GM21529 (cell line): Measurements from ENCODE around the gene ATP6V1E1.

Experiments used
- ATAC-seq: cut with Tn5 transposase; IDR thresholded peaks from one replicate; pipeline ENCODE4 v1.9.1; 2021; ENCODE audit not compliant: unreplicated experiment

The ATP6V1E1 gene

GRCh38 chr22:17634696-17635095 is 6.1 kb upstream of the ATP6V1E1 start:
- no peak for ATAC-seq

- no peak for ATAC-seq
Observed at GRCh38 chr22:17633998-17634323, 5.4 kb upstream of the ATP6V1E1 start.

- ATAC-seq: no peak
Observed at GRCh38 chr22:17633217-17633997, 4.9 kb upstream of the ATP6V1E1 start.

GRCh38 chr22:17631076-17631565 is 2.6 kb upstream of the ATP6V1E1 start:
- ATAC-seq: no peak

- ATAC-seq: no peak
Observed at GRCh38 chr22:17629641-17630040, 1.1 kb upstream of the ATP6V1E1 start.

GRCh38 chr22:17629173-17629489 is 582 bp upstream of the ATP6V1E1 start:
- no peak for ATAC-seq

GRCh38 chr22:17627961-17628405 is 566 bp downstream of the ATP6V1E1 start:
- ATAC-seq: no peak

GRCh38 chr22:17613280-17613679 is 15.3 kb downstream of the ATP6V1E1 start:
- no peak for ATAC-seq

- ATAC-seq: no peak
Observed at GRCh38 chr22:17612057-17612456, 16.5 kb downstream of the ATP6V1E1 start.

GRCh38 chr22:17607891-17608521 is 20.5 kb downstream of the ATP6V1E1 start:
- no peak for ATAC-seq

- no peak for ATAC-seq
Observed at GRCh38 chr22:17606496-17606895, 22.1 kb downstream of the ATP6V1E1 start.

- ATAC-seq: no peak
Observed at GRCh38 chr22:17603668-17604067, 24.9 kb downstream of the ATP6V1E1 start.

GRCh38 chr22:17601031-17601430 is 27.5 kb downstream of the ATP6V1E1 start:
- no peak for ATAC-seq

- ATAC-seq: no peak
Observed at GRCh38 chr22:17598318-17598717, 30.2 kb downstream of the ATP6V1E1 start.

- ATAC-seq: no peak
Observed at GRCh38 chr22:17597217-17597616, 31.3 kb downstream of the ATP6V1E1 start.

GRCh38 chr22:17596226-17596625 is 32.3 kb downstream of the ATP6V1E1 start:
- no peak for ATAC-seq

GRCh38 chr22:17592201-17592600 is 36.3 kb downstream of the ATP6V1E1 start:
- no peak for ATAC-seq

- ATAC-seq: no peak
Observed at GRCh38 chr22:17590586-17590985, 38.0 kb downstream of the ATP6V1E1 start.

GRCh38 chr22:17589810-17590375 is 38.7 kb downstream of the ATP6V1E1 start:
- ATAC-seq: no peak

GRCh38 chr22:17588606-17589005 is 39.9 kb downstream of the ATP6V1E1 start:
- no peak for ATAC-seq

GRCh38 chr22:17587629-17588028 is 40.9 kb downstream of the ATP6V1E1 start:
- no peak for ATAC-seq

- ATAC-seq: no peak
Observed at GRCh38 chr22:17586831-17587440, 41.6 kb downstream of the ATP6V1E1 start.
